Measurements from ENCODE around the gene NFATC2IP. TPM values are rescaled to one million over a fixed set of nuclear protein-coding genes. Genes with fewer than 3 reads are reported as not detected.
A peak's percentile ranks its signal among the peaks of the same experiment; 100 is the strongest.

Gene NFATC2IP
- total and polyA plus RNA-seq, 2 of the 13 experiments (the other 11 are each of a cell fraction or from before 2014, with no cell fraction given): 32.1 to 48.5 TPM

DNA sequence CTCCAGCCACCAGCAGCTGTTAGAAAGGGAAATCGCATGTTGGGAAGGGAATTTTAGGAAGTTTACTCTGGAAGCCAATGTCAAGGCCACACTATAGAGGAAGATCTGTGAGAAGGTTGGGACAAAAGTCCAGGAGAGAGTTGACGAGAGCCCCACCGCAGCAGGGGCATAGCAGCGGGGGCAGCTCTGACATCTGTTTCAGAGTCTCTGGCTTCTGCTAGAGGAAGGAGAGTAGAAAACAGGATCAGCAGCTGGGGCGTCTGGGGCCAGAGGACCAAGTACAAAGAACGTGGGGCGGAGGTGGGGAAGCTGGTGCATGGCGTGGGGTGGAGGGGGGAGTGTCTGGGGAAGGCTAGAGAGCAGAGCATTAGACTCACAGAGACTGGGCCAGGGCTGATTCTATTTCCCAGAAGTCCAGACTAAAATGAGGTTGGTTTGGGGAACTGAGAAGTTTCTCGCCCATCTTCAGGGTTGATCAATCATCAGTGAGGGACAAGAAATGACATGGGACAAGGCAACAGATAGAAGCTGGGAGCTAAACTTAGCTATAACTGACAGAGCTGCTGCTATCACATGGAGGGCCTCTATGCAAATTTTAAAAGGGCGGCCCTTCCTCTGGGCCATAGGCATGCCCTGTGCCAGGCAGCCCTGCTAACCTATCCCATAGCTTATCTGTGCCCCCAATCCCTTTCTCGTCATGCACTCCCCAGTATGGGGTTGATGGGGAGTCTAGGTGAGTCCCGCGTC, 26.9 kb upstream of the NFATC2IP start (continued):
- TF ChIP-seq, protein P1, sequence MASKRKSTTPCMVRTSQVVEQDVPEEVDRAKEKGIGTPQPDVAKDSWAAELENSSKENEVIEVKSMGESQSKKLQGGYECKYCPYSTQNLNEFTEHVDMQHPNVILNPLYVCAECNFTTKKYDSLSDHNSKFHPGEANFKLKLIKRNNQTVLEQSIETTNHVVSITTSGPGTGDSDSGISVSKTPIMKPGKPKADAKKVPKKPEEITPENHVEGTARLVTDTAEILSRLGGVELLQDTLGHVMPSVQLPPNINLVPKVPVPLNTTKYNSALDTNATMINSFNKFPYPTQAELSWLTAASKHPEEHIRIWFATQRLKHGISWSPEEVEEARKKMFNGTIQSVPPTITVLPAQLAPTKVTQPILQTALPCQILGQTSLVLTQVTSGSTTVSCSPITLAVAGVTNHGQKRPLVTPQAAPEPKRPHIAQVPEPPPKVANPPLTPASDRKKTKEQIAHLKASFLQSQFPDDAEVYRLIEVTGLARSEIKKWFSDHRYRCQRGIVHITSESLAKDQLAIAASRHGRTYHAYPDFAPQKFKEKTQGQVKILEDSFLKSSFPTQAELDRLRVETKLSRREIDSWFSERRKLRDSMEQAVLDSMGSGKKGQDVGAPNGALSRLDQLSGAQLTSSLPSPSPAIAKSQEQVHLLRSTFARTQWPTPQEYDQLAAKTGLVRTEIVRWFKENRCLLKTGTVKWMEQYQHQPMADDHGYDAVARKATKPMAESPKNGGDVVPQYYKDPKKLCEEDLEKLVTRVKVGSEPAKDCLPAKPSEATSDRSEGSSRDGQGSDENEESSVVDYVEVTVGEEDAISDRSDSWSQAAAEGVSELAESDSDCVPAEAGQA (IDR thresholded peaks at IDR 0.05; ENCODE audit: low read depth): no peak
- TF ChIP-seq, protein P1 (CRISPR knock-in tag; IDR thresholded peaks at IDR 0.05; ENCODE audit: borderline replicate concordance): no peak
- TF ChIP-seq ZBTB42 (CRISPR knock-in tag; IDR thresholded peaks at IDR 0.05) (no peak), ZNF30 (CRISPR knock-in tag; IDR thresholded peaks at IDR 0.05) (no peak), ARNTL (CRISPR knock-in tag; IDR thresholded peaks at IDR 0.05) (no peak), MED1 (CRISPR knock-in tag; IDR thresholded peaks at IDR 0.05) (peak; percentile 88), ZNF788 (CRISPR knock-in tag; IDR thresholded peaks at IDR 0.05; ENCODE audit: borderline replicate concordance) (no peak), KAT8 (CRISPR knock-in tag; IDR thresholded peaks at IDR 0.05) (no peak), NAIF1 (CRISPR knock-in tag; IDR thresholded peaks at IDR 0.05; ENCODE audit: borderline replicate concordance) (no peak), PHF21A (CRISPR knock-in tag; IDR thresholded peaks at IDR 0.05) (peak; percentile 54; the same call in 1 of the 2 replicates), ZNF557 (CRISPR knock-in tag; IDR thresholded peaks at IDR 0.05) (no peak), MAFF (IDR thresholded peaks at IDR 0.05; ENCODE audit: low read depth, low read length) (no peak), MYC (CRISPR knock-in tag; IDR thresholded peaks at IDR 0.05; ENCODE audit: borderline replicate concordance) (no peak; the same call in 1 of the 2 replicates), HOXA7 (CRISPR knock-in tag; IDR thresholded peaks at IDR 0.05) (no peak), MBNL3 (CRISPR knock-in tag; conservative IDR thresholded peaks at IDR 0.05) (no peak), ZNF841 (CRISPR knock-in tag; IDR thresholded peaks at IDR 0.05; ENCODE audit: borderline replicate concordance) (no peak)
- TF ChIP-seq, protein P2, sequence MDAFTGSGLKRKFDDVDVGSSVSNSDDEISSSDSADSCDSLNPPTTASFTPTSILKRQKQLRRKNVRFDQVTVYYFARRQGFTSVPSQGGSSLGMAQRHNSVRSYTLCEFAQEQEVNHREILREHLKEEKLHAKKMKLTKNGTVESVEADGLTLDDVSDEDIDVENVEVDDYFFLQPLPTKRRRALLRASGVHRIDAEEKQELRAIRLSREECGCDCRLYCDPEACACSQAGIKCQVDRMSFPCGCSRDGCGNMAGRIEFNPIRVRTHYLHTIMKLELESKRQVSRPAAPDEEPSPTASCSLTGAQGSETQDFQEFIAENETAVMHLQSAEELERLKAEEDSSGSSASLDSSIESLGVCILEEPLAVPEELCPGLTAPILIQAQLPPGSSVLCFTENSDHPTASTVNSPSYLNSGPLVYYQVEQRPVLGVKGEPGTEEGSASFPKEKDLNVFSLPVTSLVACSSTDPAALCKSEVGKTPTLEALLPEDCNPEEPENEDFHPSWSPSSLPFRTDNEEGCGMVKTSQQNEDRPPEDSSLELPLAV (CRISPR knock-in tag; conservative IDR thresholded peaks at IDR 0.05; ENCODE audit: low read depth): no peak
- TF ChIP-seq, protein P3, sequence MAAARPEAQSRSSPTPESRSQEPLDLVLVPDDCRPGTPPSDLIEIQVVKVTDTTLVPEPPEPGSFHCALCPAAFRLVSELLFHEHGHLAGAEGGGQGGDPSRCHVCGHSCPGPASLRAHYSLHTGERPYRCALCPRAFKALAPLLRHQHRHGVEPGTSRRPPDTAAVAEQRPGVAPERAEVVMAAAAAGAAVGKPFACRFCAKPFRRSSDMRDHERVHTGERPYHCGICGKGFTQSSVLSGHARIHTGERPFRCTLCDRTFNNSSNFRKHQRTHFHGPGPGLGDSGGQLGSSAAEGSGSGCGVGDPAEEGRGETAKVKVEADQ (CRISPR knock-in tag; IDR thresholded peaks at IDR 0.05; ENCODE audit: borderline replicate concordance): no peak

All from HepG2 (cell line).